Sciatic nerve (tissue), 2 donors: Measurements from ENCODE around the gene LRIT1. TPM values are rescaled to one million over a fixed set of nuclear protein-coding genes. Genes with fewer than 3 reads are reported as not detected.

Experiments used
- ATAC-seq: fragments of 200-7000 bp; cut with Tn5 transposase; one replicate; pipeline ENCODE4 v1.9.1; 2020; ENCODE audit warnings: mild to moderate bottlenecking, moderate library complexity
- DNase-seq: peaks from one replicate; pipeline ENCODE4 v3.0.0-alpha.2; 2020; ENCODE audit warnings: low spot score
- intact Hi-C: fragments of 100-400 bp; cut with DNase I; formaldehyde crosslinking; loops from one replicate; pipeline ENCODE4 v1.14.2; 2022
- total RNA-seq: library from RNA; stranded (reverse); fragmentation: NEBNext Ultra II Directional; extraction: Animal tissue kit (Norgen Biotek cat#: 25700); gene quantifications from one replicate; pipeline ENCODE4 v1.2.1, GENCODE V29; 2021
- donor health status: DM: no; HTN: no; CAD: no.
- donor health status: DM: no; HTN: no; CAD: no.

Gene LRIT1
- total RNA-seq, 1 donor from 2014 or later, result not detected

DNA sequence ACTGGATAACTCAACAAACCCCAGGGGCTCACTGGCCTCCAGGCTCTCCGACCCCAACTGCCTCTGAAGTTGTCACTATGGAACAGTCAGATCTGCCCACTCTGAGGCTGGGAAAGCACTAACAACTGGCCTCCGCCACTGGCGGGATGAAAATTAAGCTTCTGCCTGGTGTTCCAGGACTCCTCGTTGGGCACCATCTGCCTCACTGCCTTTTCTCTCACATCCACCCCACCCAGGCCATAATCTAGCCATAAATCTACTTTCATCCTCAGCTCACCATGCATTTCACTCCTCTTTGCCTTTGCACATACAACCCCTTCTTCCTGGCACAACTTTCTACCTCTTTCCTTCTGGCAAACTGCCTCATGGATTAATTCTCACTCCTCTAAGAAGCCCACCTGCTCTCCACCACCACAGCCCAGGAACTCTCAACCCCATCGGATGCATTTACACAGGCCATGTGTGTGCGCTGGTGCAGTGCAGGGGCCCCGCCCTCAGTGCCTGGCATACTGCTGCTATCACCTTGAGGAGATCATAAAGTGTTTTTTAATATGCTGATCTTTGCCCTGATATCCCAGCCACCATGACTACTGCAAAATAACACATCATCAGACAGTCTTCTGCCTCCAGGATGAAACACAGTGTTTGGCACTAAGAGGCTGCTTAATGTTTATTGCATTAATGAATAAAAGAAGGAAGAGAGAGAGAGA, 43.0 kb downstream of the LRIT1 start:
- ATAC-seq (no peak), DNase-seq (no peak)
- intact Hi-C loops, result no loop called here

DNA sequence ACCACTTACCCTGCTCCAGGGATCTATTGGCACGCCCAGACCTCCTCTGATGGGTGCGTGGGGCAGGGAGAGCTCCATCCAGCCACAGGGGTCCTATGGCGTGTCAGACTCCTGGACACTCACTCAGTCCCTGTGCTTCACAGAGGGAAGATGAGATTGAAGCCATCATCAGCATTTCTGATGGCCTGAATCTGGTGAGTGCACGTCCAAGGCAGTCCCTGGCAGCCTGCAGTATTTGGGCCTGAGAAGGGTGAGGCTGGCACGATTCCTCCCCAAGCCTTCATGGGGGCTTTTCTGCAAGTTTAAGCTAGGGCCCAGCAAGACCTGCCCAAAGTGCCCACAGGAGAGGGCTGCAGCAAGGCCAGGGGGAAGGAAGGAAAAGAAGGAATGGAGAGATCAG, 43.7 kb downstream of the LRIT1 start:
- DNase-seq, result no peak
- intact Hi-C loops, result no loop called here
- no peak for ATAC-seq

DNA sequence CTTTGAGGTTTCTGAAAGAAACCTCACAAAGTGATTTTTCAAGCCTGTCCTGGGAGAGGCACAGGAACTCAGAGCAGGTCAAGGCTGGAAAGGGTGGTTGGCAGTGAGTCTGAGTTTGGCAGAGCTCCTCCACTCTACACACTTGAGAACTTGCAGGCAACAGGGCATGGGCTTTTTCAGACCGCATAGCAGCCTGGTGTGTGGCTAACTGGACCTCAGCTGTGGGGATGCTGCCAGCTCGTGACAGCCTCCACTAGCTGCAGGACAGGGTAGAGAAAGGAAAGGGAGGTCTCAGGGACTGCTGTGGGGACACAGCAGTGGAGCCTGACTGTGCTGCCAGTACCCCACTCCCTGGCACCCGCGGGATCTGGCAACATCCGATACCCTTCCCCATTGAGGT, 44.4 kb downstream of the LRIT1 start:
- intact Hi-C loops, result no loop called here
- DNase-seq (no peak), ATAC-seq (no peak)

DNA sequence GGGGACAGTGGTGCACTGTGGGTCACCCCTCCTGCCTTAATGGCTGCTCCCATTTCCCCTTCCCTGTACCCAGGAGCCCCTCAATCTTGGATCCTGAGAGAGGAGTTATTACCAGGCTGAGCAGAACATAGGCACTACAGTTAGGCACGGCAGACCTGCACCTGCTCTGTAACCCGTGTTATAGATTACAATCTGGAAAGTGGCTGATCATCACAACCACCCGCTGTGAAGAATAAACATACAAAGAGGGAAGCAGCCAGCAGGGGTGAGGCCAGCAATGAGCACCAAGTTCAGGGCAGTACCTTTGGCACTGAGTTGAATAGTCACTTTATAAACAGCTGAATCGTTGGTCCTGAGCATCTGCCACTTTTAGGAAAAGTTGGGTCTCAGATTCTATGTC, 45.3 kb downstream of the LRIT1 start:
- intact Hi-C loops, result no loop called here
- no peak for ATAC-seq

DNA sequence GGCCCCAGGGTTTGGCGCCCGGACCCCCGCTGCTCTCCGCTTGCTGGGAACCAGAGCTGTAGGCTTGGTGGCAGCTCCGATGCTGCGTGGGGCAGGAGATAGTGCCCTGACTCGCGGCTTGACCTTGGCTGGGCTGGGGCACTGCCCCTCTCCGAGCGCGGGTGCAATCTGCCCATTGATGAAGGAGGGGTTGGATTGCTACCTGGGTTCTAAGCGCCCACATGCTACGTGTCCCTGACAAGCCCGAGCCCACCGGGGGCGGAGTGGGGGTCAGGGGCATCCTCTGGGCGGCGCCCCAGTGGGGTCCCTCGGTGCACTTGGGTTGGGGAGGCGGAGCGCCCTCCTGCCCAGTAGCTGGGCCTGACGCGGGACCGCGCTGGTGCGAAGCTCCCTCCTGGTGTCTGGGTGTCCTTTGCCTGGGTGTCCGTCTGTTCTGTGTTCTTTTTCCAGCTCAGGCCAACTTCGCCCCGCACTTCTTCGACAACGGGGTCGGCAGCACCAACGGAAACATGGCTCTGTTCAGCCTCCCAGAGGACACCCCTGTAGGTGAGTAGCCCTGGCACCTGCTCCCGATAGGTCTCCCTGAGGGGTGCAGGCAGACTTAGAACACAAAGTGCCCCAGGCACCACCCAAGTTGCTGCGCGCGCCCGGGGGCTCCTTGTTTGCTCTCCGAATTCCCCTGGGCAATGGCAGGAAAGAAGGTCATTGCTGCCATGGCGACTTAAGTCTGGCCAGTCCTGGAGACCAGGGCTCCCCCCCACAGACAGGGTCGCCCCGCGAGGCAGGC, 46.1 kb downstream of the LRIT1 start:
- ATAC-seq (peak; percentile 12), DNase-seq (no peak)
- intact Hi-C loops, result no loop called here

More for the DNA sequence above, 45.3 kb downstream of the LRIT1 start:
- no peak for DNase-seq

DNA sequence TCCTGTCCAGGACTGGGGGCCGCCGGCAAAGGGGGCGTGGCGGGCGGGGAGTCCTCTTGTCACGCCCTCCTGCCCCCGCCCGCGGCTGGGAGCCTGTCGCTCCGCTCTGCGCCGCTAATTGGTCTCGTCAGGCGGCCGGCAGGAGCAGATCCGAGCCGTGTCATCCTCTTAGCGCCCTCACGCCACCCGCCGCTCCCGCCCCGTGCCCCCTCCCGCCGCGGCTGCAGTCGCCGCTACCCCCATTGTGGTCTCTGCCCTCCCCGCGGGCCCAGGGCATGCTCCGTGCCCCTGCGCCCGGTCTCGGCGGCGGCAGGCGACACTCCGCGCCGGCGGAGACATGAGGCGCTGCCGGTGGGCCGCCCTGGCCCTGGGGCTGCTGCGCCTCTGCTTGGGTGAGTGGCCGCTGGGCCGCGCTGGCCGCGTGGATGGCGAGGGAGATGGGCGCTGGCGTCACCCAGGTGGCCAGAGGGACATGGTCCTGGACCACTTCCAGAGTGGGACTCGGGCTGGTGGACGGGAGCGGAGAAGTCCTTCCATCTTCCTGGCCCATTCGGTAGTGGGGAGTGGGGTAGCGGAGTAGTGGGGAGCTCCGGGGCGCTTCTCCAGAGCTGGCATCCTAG, 46.8 kb downstream of the LRIT1 start, which contains the start of gene CDHR1:
TSS of gene CDHR1 (plus strand) at position 114 of the 620 bp plus-strand sequence. CDS start at position 338, 224 bp downstream.
- ATAC-seq, result peak; percentile 60
- intact Hi-C loops, result no loop called here
- DNase-seq, result no peak

DNA sequence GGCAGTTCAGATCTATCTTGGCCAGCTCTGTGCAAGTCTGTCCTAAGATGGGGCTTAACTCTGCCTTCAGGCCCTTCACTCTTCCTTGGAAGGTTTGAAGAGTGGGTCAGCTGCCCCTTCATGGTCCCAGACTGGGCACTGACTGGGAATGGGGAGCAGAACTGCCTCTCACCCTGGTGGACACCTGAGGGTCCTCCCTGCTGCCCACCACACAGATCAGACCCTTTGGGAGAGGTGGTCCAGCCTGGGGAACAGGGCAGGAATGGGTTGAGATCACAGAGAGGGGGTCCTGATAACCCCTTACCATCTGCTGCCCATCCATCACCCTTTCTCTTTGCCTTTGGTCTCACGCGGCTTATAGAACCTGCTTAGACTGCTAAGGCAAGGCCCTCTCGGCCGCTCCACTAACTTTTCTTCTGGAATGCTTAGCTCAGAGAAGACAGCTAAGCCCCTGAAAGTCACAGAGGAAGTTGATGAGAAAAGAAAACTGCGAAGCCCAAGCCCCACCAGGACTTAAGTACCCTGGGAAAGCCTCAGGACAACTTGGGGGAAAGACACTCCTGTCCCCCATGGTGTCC, 47.4 kb downstream of the LRIT1 start:
- ATAC-seq, result no peak
- intact Hi-C loops, result no loop called here
- no peak for DNase-seq

DNA sequence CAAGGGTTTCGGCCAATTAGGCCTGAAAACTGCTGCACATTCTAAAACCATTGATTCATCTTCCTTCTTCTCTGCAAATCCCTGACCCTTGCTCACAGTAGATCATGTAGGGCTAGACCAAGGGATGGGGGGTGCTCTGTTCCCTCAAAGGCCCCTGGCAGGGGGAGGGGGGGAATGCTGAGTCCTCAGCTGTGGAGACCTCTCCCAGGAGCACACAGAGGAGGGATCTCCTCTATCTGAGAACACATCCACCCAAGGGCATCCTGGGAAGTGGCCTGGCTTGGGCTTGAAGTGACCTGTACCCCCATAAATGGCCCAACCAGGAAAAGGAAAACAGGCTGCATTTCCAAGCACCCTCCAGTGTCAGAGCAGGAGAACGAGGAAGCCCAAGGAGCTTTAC, 48.0 kb downstream of the LRIT1 start:
- ATAC-seq (no peak), DNase-seq (no peak)
- intact Hi-C loops, result no loop called here

DNA sequence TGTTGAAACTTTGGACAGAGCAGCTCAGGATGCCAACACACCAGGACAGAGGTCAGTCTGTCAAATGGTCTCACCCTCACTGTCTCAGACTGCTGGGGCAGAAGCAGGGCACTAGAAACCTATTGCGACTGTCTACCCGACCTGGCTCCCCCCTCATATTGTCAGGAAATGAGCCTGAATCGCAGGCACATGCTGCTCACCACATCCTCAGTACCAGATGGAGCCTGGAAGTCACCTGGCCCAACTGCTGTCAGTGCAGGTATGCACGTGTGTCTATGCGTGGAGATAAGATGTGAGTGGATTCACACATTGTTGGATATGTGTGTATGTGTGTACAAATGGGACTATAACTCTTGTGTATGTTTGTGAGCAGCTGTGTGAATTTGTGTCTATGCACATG, 50.2 kb downstream of the LRIT1 start:
- DNase-seq (no peak), ATAC-seq (no peak)
- intact Hi-C loops, result no loop called here

DNA sequence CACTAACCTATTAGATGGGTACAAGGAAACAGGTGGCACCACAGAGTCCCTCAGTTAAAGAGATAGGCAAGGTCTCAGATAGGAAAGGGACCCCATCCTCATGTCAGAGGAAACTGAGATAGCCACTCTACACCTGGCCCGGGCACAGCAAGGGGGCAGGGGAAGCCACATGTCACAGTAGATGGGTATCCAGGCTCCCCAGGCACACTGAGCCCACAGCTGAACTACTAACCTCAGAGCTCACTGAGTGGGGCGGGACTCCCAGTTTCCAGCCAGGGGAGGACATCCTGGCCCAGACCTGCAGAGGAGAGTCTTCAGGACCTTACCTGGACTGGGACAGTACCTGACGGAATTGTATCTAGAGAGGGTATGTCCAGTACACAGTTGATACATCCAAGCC, 50.7 kb downstream of the LRIT1 start:
- ATAC-seq (no peak), DNase-seq (no peak)
- intact Hi-C loops, result no loop called here

DNA sequence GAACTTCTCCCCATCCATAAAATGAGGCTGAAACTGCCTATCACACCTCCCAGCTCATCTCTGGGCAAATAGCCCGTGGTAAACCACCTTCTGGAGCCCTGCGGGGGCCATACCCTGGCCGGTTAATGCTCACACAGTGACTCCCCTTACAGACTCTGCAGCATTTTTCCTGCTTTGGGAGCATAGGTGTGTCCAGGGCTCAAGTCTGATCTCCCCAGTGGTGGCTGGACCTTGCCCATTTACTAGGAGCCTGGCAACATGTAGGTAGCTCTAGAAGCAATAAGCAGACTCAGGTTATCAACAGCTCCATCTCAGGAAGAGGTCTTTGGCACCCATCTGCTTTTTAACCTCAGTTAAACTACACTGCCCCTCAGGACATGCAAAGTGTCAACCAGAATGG, 52.5 kb downstream of the LRIT1 start:
- DNase-seq (no peak), ATAC-seq (no peak)
- intact Hi-C loops, result no loop called here

DNA sequence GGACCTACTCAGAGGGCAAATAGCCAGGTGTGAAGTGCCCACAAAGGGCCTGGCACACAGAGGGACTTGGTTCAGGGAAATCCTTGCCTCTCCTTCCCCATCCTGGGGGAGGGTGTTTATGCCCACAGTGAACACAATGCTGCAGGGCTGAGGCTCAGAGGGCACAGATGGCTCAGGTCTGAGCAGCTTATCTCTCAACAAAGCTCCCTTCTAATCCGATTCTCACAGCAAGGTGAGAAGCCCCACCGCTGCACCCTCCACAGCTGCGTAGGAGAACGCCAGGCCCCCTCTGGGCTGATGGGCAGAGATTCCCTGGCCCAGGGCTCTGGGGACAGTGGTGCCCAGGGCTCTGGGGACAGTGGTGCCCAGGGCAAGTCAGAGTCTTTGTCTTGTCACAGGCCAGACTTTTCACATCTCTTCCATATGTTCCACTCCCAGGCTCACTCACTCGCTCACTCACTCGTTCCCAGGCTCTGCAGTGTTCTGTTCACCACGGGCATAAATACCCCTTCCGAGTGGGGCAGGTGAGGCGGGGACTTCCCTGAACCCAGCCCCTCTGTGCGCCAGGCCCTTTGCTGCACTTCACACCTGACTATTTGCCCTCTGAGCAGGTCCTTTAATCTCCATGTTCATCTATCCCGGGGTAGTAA, 55.7 kb downstream of the LRIT1 start:
- intact Hi-C loops, result no loop called here
- ATAC-seq (no peak), DNase-seq (no peak)

DNA sequence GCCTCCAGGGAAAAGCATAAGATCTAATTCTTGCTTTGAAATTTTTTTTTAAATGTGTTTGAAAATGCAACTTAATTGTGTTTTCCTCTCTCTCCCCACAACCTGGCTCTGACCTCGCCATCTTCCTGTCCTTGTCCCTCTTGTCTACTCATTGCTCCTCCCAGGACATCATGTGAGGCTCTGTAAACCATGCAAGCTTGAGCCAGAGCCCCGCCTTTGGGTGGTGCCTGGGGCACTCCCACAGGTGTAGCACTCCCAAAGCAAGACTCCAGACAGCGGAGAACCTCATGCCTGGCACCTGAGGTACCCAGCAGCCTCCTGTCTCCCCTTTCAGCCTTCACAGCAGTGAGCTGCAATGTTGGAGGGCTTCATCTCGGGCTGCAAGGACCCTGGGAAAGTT, 56.8 kb downstream of the LRIT1 start:
- DNase-seq, result no peak
- intact Hi-C loops, result no loop called here
- ATAC-seq, result no peak

DNA sequence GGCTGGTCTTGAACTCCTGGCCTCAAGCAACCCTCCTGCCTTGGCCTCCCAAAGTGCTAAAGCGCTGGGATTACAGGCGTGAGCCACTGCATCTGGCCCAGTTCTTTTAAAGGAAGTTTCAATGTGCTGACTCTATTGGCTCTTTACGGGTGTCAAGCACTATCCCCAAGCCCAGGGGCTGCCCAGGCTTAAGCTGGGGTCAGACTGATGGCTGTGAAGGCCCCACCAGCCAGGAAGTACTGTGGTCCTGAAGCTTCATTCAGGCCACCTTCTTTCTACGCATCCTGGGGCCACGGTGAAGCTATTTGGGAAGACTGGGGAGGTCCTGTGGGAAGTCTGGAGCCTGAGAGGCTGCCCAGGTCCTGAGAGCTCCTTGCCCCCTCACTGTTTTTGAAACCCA, 59.7 kb downstream of the LRIT1 start:
- DNase-seq (peak; percentile 18), ATAC-seq (no peak)
- intact Hi-C loops, result no loop called here

Other genes with a start within 250 kb of the LRIT1 start
- gene GHITM, start 102.0 kb downstream of the LRIT1 start, total RNA-seq, result 77.8 TPM
- gene GPR15LG, start 67.7 kb downstream of the LRIT1 start, total RNA-seq, result not detected
- gene CDHR1, start 47.0 kb downstream of the LRIT1 start, total RNA-seq, result 2.0 TPM
- gene LRIT2, start 16.0 kb downstream of the LRIT1 start, total RNA-seq, result not detected
- gene RGR, start 3.5 kb upstream of the LRIT1 start, total RNA-seq, result 2.4 TPM
- 136 TPM for gene CCSER2, start 87.0 kb upstream of the LRIT1 start, total RNA-seq